Middle frontal gyrus (tissue), 1 donor: Measurements from ENCODE around the gene GPR158.

Experiments
- DNase-seq: peaks from one replicate; pipeline ENCODE4 v3.0.0-alpha.2; 2015; ENCODE audit warnings: low spot score; ENCODE audit errors: extremely low spot score

Gene GPR158

DNA sequence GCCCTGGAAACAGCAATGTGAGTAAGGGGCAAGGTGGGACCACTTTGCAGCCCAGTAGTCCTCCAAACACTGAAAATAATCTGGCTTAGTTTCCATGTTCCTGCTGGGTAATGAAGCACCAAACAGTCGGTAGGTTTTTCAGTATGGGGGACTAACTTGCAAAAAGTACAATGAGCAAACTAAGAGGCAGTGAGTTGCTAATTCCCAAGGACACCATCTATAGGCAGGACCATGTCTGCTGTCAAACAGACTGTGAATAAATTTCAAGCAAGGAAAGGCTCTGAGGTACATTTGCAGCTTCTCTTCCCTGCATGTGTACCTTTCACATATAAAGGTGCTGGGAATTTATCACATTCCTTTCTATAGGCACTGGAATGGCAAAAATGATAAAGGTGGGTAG lies 327.7 kb downstream of the GPR158 start:
- no peak for DNase-seq

DNA sequence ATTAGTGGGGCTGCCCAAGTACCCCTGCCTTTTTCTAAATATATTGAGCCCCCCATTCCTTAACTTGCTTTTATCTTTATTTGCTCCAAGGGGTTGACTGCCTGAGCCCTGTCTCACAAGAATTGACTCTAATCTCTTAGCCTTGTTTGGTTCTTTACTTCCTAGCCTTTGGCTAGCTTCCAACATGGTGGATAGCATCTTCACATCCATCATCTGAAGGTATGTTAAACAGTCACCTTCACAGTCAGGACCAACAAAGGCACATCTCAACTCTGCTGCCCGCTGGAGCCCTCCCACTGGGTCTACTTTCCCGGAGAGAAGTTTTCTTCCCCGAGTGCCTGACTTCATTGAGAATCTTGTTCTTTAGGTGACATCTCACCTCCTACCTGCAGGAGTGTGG lies 329.5 kb downstream of the GPR158 start:
- no peak for DNase-seq

DNA sequence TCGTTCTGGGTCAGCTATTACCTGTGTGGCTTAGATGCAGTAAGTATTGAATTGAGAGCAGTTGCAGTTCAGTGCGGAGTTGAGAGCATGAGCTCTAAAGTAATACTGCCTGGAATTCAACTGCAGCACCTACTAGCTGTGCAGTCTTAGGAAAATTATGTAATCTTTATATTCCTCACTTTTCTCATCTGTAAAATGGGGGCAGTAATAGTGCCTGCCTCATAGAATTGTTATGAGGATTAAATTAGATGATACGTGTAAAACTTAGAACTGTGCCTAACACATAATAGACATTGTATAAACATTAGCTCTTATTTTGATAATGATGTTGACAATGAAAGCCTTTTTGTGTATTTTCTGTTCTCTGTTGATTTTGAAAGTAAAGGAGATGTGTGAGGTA lies 330.0 kb downstream of the GPR158 start:
- no peak for DNase-seq

DNA sequence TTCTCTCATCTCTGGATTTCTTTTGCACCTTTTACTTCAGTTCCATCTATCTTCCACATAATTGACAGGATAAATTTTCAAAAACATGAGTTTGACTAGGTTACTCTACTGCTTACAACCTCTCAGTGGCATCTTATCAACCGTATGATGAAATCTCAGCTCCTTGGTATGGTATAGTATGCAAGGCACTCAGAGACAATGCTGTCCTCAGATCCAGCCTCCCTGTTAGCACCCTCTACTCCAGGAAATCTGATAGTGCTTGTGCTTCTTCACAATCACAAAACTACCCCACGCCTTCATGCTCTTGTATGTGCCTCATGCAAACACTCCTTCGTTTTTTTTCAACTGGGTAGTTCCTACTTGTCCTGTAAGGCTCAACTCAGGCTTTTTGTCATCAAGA lies 330.7 kb downstream of the GPR158 start:
- DNase-seq: no peak

DNA sequence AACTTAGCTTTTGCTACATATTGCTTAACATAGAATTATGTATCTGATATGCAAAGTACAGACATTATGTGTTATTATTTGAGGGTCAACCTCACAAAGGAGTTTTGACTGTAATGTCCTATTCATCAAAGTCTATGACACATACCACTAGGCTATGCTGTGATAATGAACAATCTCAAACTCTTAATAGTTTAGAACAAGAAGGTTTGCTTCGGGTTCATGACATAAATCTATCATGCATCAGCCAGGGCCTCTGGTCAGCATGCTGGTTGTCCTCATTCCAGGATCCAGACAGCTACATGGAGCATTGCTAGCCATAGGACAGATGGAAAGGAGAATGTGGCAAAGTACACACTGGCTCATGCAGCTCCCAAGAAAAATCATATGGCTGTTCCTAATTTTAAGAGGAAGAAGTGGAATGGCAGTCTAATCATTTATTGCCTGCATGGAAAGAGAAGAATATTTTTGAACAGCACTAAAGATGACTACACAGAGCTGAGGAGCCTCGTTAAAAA lies 332.1 kb downstream of the GPR158 start:
- DNase-seq: no peak

DNA sequence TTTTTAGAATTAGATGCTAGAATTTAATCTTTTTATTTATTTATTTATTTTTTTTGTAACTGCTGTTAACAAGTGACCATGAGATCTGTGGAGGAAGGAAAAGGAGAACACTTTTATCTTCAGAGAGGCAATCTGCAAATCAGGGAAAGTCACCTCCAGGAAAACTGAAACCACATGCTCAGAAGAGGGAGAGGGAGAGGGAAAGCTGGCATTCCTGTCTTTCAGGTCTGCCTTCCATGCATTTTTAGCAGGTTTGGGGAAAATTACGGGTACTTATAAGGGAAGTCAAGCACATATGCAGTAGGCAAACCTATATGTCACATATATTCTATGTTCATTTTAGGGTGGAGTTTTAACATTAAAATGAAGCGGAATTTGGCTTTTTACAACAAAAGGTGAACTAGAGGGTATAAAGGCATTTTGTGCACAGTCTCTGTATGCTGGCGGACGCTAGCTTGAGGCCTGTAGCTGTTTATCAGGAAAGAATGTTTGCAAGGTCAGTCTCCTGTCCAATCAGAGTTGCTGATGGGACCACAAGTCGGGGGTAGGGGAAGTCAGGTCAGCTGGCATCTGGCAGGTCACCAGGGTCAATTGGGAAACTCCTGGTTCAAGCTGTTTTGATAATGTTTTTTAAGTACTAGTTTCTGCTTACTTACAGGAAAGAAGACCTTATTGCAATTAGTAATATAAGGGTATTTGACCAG lies 333.5 kb downstream of the GPR158 start:
- no peak for DNase-seq

DNA sequence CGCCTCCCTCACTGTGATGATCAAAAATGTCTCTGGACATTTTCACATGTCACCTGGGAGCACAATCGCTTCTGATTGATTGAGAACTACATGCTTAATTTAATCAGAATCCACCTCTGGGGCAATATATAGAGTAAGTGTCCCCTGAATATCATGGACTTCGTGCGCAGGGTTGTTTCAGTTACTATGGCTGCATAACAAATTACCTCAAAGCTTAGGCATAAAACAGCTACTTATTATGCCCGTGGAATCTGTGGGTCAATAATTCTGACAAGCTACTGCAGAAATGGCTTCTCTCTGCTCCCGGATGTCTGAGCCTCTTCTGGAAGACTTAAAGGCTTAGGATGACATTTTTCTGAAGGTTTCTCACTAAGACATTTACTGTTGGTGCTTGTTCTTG lies 334.4 kb downstream of the GPR158 start:
- no peak for DNase-seq

DNA sequence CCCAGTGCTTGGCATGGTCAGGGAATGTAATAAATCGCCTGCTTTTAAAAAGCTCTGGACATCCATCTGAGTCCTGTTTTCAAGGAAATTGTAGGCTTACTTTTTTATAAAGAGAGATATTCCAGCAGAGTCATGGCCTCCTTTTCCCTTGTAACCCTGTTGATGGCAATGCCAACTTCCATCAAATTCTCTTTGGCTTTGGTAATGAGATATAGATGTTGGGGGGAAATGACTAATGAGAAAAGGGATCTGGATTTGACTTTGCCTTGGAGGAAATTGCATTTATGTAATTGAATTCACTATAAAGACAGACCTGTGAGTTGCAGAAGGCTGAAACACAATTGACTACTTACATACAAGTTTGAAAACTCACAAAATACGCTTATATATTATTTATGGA lies 347.5 kb downstream of the GPR158 start:
- no peak for DNase-seq

DNA sequence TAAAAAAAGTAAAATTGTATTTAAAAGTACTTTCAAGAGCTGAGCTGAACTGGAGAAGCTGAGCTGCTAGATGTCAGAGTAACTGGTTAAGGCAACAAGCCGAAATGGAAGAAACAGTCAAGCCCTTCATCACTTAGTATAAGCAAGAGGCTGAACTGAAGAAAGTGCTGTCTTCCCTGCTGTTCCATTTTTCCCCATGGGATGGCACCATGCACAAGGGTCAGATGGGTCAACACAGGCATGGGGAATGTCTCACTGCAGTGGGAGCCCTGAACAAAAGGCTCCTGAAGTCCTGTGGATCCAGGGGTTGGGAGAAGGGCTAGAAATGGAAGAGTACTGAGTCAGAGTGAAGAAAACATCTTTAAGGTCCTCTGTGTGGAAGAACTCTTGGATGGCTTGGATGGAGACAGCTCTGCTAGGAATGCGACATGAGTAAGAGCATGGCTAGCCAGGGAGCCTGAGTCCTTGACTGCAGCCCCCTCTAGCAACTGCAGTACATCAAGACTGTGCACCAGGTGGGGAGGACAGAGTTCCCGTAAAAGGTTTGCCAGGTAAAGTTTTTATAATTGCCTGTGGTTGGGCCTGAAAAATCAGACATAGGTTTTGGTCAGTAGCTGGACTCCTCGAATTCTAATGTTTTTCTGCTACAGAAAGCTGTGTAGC lies 348.3 kb downstream of the GPR158 start:
- DNase-seq: no peak

DNA sequence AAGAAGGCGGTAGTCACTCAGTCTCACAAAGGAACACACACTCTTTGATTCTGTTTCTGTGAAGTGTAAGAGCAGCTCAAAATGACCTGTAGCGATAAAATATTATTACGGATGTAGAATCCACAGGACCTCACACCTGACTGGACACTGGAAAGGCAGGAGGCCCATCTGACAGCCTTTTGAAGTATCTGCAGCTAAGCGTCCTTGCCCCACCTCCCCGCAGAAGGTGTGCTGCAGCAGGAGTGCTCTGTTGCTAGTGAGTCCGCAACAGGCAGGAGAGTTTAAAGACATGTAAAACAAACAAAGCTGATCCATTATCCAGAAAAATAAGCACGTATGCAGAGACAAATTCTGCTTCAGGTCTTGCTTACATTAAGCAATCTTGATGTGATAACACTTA lies 355.5 kb downstream of the GPR158 start:
- no peak for DNase-seq

DNA sequence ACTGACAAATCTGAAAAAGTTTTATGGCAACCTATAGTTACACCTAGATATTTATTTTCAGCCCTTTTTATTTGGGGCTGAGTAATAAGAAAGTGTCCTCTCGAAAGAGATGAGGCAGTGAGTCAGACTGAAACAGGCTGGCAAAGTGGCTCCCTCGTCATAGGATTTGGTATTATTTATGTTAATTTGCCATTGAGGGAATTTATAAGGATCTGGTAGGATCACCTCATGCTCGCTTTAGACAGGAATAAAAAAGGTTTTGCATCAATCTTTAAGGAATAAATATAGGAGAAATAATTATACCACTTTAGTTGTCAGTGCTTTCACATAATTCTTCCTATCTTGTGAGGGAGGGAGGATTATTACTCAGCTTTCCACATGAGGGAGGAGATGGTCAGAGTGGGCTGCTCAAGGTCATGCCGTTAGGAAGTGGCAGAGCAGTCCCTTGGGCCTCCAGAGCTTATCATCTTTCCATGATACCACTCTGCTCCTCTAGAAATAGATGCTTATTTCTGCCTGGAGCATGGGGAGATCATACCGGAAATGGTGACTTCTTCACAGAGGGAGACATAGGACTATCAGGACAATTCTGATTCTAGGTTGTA lies 356.8 kb downstream of the GPR158 start:
- no peak for DNase-seq

DNA sequence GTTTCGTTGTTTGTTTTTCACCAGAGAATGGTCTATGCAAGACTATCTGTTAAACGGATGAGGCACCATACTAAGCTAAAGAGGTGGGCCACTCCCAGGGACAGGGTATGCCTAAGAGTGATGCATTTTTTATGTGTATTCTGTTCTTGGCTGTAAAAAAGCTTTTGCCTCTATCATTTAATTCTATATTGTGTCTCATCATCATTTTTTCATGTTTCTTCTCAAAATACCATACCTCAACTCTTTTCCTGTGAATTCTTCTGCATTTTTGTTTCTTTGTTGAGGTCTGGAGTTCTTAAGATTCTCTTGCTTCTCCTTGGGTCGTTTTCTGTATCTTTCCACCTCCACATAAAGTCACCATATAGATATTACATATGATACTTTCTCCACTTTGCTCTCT lies 357.4 kb downstream of the GPR158 start:
- no peak for DNase-seq

DNA sequence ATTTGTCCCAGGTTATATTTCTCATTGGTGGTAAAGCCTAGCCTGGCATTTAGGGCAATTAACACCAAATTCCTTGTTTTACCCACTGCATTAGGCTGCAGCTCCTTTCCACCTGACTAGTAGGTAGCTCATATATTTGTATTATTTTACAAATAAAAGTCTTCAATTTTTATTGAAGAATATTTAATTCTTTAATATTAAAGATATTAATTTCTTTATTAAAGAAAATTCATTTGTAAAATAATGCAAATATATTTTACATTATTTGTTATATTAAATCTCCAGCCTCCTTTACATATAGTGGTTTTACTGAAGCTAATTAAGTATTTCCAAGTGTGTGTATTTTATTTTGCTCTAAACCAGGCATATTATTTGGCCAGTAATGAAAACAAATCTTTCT lies 361.2 kb downstream of the GPR158 start:
- DNase-seq: no peak

DNA sequence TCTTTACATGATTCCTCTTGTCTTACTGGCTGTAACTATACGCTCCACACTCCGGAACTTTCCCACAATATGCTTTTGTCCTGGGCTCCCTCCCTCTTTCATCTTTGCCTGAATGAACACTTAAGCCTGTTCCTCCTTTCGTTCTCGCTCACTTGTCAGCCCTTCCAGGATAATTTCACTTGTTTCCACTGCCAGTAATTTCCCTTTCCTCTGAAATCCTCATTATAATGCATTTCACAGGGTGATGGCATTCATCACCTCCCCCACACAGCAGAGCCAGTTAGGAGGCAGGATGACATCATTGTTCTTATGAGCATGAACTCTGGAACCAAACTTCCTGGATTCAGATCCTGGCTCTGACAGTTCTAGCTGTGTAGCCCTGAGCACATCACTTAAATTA lies 372.6 kb downstream of the GPR158 start:
- DNase-seq: no peak

DNA sequence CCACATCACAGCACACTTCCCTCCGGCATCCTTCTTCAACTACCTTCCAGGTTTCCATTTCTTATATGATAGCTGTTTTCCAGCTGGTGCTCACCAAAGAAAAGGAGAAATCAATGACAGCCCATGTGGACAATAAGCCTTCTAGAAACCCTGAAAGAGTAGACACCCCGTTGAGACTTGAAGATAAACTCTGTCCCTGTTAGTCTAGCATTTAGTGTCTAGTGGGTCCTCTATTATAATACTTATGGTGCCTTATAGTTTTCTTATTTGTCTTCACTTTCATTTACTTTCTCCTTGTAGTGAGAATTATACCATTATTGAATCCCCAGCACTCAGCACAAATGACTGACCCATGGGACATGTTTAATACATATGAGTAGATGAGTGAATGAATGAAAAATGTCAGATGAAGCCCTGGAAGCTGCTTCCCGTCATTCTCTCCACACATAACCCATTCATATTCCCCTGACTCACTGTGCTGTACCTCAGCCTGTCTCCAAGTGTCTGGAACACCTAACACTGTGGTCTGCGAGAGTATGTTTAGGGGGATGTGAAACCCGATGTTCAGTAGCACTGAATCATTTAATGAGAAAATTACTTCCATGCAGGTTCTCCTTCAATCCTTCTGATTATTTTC lies 377.6 kb downstream of the GPR158 start:
- DNase-seq: no peak

DNA sequence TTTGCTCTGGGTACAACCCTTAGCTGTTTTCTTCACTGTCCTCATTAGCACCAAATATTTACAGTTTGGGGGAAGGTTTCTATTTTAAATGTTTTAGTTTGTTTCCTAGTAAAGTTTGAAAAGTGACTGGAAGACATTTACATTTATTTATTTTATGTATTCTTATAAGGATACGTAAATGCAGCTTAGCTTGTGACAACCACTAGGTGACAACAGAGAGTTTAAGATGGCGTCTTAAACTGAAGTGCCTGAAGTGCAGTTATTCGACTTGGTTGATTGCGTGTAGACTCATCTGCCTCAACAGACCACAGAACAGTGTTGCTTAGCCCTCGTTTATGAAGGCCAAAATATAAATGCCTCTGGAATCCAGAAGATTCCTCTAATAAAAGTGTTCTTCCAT lies 381.1 kb downstream of the GPR158 start:
- DNase-seq: no peak

DNA sequence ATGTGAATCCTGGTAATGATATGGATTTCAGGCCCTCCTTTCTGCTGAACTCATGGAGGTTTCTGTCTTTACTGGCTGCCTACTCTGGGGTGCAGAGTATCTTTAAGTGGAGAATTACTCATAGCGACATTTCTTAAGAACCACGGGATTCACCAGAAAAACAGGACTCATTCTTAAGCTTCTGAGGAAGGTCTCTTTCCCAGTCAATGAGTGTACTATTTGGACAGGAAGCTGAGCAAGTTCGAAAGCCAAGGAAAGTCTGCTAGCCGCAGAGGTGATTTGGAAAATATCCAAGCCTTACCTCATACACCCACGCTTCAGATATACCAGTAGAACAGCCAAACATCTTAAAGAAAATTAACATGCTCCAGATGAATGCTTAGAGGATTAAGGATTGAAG lies 381.7 kb downstream of the GPR158 start:
- no peak for DNase-seq

DNA sequence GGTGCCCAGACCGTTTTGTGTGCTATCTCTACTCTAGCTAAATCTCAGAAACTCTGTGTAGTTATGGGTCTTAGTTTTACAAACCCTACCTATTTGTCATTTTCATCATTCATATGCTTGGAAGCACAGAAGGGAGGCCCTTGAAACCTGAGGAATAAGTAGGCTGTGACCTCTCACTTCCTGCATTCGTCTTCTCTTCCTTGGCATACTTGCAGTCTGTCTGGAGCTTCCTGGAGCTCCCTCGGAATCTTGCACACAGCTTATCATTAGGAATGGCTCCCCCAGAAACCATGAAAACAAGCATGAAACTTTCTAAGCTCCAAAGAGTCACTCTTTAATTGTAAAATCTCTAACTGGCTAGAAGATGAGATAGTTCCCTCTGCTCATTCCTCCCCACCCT lies 382.3 kb downstream of the GPR158 start:
- no peak for DNase-seq

DNA sequence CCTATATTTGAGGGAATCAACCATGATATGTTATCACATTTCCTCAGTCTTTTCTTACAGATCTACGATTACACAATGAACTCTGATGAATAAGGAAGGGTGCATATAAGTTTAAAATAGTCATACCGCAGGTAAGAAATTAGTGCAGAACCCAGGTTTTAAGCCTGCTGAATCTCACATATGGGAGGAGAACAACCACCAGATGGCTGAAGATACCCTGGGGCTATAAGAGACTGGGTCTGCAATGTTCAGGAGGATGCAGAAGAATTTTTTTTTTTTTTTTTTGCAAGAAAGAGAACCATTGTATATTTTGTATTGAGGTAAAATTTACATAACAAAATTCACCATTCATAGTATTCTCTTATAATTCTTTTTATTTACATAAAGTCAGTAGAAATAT lies 387.0 kb downstream of the GPR158 start:
- DNase-seq: no peak

DNA sequence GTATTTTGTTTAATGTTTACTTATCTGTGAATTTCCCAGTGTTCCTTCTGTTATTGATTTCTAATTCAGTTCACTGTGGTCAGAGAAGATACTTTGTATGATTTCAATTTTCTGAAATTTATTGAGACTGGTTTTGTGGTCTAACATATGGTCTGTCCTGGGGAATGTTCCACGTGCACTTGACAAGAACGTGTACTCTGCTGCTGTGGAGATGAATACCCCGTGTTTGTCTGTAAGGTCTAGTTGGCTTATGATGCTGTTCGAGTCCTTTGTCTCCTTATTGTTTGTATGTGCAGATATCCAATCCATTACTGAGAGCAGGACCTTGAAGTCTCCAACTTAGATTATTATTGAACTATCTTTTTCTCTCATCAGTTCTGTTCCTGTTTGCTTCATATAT lies 387.7 kb downstream of the GPR158 start:
- DNase-seq: no peak

DNA sequence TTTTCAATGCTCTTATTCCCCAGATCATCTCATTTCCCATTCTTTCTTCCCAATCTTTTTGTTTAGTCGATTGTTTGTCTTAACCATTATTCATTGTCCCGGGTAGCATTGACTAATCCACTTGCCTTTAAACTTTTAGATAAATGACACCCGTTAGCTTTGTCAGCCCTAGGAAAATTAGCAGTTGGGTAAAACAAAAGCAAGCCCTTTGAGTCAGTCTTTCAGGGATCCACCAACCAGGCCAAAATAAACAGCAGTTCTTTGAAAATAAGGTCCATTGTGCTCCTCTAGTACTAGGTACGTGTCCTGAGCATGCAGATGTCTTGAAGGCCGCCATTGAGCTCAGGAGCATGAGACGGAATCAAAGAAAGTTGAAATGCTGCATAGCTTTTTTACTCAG lies 389.6 kb downstream of the GPR158 start:
- DNase-seq: no peak

DNA sequence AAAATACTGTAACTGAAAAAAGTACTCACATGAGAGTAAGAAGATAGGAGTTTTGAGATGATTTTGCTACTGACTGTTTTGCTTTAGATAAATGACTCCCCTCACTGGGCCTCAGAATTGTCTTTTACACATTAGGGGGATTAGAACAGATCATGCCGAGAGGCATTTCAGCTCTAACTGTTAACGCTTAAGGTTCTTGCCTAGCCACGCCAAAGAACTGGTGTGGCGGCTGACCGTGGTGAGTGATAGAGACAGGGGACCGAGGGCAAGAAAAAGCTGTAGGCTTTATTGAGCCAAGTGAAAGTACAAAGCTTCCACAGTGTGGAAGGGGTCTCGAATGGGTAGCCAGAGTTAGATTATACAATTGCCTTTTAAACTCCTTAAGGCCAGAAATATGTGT lies 390.8 kb downstream of the GPR158 start:
- no peak for DNase-seq
